HG03442 (cell line): ENCODE results near the gene RUVBL2.

Experiments
- ATAC-seq: cut with Tn5 transposase; IDR thresholded peaks from one replicate; pipeline ENCODE4 v1.9.1; 2021; ENCODE audit warnings: mild to moderate bottlenecking, moderate library complexity; ENCODE audit not compliant: unreplicated experiment

The RUVBL2 gene

GRCh38 chr19:48993175-48994034, at the start of gene RUVBL2, which contains the start of gene GYS1:
Gene RUVBL2, plus strand, starts transcription at chr19:48993887. Its CDS starts 25 bp downstream, at chr19:48993912.
Gene GYS1, minus strand, starts transcription at chr19:48993309. Its CDS starts 197 bp downstream, at chr19:48993112.
- peak; percentile 87 for ATAC-seq

DNA sequence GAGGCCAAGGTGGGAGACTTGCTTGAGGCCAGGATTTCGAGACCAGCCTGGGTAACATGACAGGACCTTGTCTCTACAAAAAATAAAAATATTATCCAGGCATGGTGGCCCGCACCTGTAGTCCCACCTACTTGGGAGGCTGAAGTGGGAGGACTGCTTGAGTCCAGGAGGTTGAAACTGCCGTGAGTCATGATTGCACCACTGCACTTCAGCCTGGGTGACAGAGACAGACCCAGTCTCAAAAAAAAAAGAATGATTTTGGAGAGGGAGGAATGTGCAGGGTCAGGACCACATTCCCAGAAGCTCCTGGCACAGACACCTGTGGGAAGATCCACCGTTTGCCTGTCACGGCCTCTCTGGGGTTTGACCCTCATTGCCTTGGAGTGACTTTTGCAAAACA, 48.3 kb upstream of the RUVBL2 start:
- no peak for ATAC-seq

DNA sequence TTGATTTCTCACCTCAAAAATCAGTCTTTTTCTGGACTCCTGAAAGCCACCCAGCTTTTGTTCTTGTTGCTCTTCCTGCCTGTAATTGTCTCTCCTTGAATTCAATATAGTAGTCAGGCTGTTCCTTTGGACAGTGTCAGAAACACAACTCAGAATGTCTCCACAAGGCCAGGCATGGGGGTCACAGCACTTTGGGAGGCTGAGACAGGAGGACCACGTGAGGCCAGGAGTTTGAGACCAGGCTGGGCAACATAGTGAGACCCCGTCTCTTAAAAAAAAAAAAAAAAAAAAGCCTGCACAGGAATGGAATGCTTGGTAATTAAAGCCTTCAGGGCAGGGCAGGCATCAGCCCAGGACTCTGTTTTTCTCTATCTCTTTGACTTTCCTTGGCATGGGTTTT, 47.9 kb upstream of the RUVBL2 start:
- ATAC-seq, result no peak

DNA sequence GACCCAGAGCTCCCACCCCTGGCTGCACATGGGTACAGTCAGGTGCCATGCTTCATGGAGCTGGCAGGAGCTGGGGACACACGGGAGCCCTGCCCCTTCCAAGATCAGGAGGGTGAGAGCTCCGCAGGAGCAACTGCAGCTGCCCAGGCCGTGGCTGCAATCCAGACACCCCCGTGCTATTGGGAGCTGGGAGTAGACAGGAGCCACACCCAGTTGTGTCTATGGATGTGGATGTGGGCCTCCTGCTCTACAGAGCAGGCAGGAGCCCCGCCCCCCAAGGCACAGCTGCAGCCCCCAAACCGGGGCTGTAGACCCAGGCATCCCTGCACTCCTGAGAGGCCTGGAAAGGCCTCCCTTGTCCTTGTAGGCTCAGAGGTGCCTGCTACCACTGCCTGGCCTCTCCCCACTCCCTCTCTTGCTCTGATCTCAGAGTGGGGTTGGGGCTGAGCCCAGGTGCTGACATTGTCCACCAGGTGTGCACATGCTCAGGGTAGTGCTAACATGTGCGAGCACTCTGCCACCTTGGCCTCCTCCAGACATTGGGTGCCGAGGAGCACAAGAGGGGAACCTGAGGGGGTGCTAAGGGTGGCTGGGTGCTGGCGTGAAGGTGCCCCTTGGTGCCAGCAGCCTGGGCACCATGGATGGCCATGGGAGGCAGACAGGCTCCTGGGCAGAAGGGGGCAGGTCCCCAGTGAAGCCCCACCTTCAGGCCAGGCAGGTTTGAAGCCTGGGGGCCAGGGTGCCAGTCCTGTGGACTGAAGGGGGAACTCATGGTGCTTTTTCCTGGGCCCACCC, 47.0 kb upstream of the RUVBL2 start:
- no peak for ATAC-seq

DNA sequence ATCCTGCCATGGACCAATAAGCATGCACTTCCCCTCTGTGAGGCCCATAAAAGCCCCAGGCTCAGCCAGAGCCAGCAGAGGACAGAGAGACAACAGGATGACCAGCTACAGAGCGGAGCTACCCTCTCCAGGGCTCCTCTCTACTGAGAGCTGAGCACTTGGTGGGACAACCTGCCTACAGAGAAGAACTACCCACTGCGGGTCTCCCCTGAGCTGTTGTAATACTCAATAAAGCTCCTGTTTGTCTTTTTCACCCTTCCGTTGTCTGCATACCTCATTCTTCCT, 46.5 kb upstream of the RUVBL2 start:
- ATAC-seq, result no peak

DNA sequence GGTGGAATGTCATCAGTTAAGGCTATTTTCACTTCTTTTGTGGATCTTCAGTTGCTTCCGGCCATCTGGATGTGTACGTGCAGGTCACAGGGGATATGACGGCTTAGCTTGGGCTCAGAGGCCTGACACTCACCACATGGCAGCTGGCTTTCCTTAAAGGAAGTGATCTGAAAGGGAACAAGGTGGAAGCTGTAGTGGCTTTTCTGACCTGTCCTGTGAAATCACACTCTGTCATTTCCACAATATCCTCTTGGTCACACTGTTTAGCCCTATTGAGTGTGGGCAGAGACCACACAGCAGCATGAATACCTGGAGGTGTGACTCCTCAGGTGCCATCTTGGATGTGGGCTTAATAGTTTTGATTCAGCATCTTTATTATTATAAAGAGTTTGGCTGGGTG, 43.5 kb upstream of the RUVBL2 start:
- no peak for ATAC-seq

GRCh38 chr19:48950830-48951519, 42.7 kb upstream of the RUVBL2 start:
- no peak for ATAC-seq

GRCh38 chr19:48953141-48953540, 40.5 kb upstream of the RUVBL2 start:
- no peak for ATAC-seq

DNA sequence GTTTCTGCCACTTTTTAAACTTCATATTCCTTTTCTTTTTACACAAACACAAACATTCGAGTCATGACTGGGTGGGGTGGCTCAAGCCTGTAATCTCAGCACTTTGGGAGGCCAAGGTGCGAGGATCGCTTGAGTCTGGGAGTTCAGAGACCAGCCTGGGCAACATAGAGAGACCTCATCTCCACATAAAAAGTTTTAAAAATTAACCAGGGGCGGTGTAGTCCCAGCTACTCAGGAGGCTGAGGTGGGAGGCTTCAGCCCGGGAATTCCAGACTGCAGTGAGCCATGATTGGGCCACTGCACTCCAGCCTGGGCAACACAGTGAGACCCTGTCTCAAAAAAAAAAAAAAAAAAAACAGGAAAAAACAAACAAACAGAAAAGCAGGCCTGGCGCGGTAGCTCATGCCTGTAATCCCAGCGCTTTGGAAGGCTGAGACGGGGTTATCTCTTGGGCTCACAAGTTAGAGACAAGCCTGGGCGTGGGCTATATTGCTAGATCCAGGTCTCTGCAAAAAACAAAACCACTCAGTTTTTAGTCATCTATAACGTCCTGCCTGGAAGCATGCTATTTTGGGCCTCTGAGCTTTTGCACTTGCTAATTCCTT, 39.6 kb upstream of the RUVBL2 start:
- ATAC-seq, result no peak

DNA sequence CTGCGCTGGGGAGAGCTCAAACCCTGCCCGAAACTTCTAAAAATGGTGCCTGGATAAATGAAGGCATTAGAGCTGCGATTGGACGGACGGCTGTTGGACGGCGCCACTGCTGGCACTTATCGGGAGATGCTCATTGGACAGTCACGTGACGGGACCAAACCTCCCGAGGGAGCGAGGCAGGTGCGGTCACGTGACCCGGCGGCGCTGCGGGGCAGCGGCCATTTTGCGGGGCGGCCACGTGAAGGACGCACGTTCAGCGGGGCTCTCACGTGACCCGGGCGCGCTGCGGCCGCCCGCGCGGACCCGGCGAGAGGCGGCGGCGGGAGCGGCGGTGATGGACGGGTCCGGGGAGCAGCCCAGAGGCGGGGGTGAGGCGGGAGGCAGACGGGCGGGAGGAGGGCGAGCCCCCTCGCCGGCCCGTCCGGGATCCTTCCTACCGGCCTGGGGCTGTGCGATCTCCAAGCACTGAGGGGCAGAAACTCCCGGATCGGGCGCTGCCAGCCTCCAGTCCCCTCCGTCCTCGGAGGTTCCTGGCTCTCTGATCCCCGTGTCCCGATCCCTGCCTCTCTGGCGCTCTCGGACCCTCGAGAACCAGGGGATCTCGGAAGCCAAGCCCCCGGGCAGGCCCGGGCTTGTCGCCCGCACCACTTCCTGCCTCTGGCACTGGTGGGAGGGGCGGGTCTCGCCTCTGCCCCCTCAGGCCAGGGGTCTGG, 38.9 kb upstream of the RUVBL2 start, which contains the start of gene BAX:
Gene BAX, plus strand, starts transcription at position 281 of the 713 bp plus-strand sequence. Its CDS starts 54 bp downstream, at position 335.
- peak; percentile 87 for ATAC-seq

GRCh38 chr19:48955308-48955958, 38.3 kb upstream of the RUVBL2 start:
- no peak for ATAC-seq

DNA sequence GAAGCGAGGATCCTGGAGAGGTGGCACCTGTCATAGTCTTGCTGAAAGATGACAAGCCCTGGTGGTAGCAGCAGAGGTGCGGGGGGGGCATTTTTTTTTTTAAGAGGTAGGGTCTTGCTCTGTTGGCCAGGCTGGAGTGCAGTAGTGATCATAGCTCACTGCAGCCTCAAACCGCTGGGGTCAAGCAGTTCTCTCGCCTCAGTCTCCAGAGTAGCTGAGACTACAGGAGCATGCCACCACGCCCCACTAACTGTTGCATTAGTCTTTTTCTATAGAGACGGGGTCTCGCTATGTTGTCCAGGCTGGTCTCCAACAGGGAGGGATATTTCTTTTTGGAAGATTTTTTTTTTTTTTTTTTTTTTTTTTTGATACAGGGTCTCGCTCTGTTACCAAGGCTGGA, 35.7 kb upstream of the RUVBL2 start:
- ATAC-seq, result no peak

- no peak for ATAC-seq
These were observed 34.1 kb upstream of the RUVBL2 start for GRCh38 chr19:48959341-48960239.

DNA sequence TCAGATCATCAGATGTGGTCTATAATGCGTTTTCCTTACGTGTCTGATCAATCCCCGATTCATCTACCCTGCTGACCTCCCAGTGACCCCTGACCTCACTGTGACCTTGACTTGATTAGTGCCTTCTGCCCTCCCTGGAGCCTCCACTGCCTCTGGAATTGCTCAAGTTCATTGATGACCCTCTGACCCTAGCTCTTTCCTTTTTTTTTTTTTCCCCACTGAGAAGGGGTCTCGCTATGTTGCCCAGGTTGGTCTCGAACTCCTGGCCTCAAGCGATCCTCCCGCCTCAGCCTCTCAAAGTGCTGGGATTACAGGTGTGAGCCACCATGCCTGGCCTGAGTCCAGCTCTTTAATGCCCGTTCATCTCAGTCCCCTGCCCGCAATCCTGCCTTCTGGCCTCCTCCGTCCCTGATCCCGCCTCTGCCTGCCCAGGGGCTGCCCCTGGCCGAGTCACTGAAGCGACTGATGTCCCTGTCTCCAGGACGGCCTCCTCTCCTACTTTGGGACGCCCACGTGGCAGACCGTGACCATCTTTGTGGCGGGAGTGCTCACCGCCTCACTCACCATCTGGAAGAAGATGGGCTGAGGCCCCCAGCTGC, 32.5 kb upstream of the RUVBL2 start:
- no peak for ATAC-seq

GRCh38 chr19:48961673-48962028, 32.0 kb upstream of the RUVBL2 start:
- ATAC-seq, result no peak

DNA sequence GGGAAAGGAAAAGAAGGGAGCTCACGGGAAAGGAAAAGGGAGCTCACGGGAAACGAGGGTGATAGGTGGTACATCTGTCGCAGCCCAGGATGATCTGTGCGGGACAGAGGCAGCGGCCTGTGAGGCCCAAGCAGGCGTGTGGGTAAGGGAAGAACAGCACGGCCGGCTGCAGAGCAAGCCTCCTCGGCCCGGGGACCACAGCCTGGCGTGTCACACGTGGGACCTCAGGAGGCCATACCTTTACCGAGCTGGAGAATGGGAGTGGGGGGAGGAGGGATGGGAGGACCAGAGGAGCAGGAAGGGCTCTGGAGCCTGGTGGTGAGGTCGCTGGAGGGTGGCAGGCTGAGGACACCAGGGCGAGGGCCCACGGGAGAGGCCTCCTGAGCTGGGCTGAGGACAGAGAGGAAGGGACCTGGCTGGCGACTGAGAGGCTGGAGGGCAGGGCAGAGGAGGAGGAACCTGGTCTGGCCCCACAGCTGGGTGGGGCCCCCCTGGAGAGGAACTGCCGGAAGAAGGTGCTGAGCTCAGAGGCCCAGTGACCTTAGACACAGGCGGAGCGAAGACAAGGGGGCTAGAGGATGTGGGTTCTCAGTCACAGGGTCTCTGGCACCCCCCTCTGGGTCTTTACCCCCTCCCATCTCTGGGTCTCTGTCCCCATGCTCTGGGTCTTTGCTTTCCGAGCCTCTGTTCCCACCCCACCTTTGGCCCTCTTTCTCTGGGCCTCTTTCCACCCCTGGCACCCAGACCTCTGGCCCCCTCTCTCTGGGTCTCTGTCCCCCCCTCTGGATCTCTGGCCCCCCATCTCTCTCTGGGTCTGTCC, 31.4 kb upstream of the RUVBL2 start:
- ATAC-seq, result no peak

DNA sequence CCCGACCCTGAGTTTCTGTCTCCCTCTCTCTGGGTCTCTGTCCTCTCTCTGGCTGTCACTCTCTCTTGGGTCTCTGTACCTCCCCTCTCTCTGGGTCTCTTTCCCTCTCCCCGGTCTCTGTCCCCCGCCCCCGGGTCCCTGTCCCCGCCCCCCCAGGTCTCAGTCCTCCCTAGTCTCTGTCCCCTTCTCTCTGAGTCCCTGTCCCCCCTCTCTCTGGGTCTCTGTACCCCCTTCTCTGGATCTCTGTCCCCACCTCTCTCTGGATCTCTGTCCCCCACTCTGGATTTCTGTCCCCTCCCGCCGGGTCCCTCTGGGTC, 30.9 kb upstream of the RUVBL2 start:
- ATAC-seq, result no peak
